C1 segment of cervical spinal cord (tissue), 14 donors: ENCODE measurements around the gene CDCA5.

Source experiments
- DNase-seq, 14 donors: peaks; one replicate each; lab custom pipeline; 2025; lab: John Stamatoyannopoulos, UW

The CDCA5 gene

GRCh38 chr11:65107078-65107477 lies 23.2 kb upstream of the CDCA5 start:
- DNase-seq = no peak

- DNase-seq = no peak
Measured at GRCh38 chr11:65104628-65105027, 20.8 kb upstream of the CDCA5 start.

- no peak for DNase-seq
Measured at GRCh38 chr11:65103476-65103875, 19.6 kb upstream of the CDCA5 start.

- DNase-seq = peak in 7 of 14 donors; percentile 17 to 60 (median 46)
Measured at GRCh38 chr11:65102142-65103095, 18.6 kb upstream of the CDCA5 start.

GRCh38 chr11:65100674-65101350 lies 17.0 kb upstream of the CDCA5 start:
- no peak for DNase-seq

DNA sequence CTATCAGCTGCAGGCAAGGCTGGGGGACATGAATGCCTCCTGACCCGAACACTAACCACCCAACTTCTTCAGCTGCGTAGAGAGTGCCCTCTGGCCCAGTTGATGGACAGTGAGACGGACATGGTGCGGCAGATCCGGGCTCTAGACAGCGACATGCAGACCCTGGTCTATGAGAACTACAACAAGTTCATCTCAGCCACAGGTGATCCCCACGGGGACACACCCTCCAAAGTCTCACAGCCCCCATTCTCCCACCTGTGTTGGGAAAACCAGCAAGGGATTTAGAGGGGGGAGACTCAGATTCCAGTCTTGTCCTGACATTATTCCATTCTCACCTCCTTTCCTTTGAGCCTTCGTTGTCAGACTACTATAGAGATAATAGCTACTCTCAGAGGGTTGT lies 13.1 kb upstream of the CDCA5 start:
- no peak for DNase-seq

DNA sequence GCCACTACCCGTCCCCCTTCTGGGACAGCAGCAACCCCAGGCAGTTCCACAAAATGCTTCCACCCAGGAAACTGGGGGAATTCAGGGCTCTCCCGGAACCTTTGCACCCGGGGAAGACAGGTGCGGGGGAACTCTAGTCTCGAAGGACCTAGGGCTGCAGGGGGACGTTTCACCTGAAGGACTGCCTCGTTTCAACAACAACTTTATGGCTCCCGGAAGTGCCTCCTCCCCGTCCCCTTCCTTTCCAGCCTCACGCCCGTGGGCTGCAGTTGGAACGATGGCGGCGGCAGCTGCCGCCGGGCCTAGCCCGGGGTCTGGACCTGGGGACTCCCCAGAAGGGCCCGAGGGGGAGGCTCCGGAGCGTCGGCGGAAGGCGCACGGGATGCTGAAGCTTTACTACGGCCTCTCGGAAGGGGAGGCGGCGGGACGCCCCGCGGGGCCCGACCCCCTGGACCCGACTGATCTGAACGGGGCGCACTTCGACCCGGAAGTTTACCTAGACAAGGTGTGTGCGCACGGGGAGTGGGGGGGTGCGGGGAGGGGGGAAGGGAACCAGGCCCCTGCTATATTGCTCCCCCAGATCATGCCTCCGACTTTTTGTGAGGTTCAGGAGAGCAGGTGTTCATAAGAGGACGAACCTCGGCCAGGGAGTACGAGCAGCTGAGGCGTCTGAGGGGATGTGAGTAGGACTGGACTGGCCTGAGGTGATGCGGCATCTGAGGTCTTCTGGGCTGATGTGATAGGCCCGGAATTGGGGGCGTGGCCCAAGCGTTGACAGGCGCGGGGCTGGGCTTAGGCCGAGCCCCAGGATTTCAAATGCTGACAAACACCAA lies 12.3 kb upstream of the CDCA5 start, which contains the start of gene VPS51:
TSS of gene VPS51 (plus strand) at position 241 of the 833 bp plus-strand sequence. CDS start at position 278, 37 bp downstream.
- DNase-seq = peak; percentile 21 to 88 (median 78)

DNA sequence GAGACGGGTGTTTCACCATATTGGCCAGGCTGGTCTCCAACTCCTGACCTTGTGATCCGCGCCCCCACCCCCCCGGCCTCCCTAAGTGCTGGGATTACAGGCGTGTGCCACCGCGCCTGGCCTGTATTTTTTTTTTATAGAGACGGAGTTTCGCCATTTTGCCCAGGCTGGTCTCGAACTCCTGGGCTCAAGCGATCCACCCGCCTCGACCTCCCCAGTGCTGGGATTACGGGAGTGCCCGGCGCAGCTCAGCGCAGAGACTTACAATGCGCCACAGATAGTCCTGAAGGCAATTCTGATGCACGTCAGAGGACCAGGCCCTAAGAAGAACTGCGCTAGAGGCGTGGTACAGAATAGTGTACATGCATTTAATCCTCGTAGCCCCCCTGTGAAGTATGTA lies 11.6 kb upstream of the CDCA5 start:
- DNase-seq = no peak

GRCh38 chr11:65090628-65091027 lies 6.8 kb upstream of the CDCA5 start:
- peak in 6 of 14 donors; percentile 2 to 42 (median 21) for DNase-seq

DNA sequence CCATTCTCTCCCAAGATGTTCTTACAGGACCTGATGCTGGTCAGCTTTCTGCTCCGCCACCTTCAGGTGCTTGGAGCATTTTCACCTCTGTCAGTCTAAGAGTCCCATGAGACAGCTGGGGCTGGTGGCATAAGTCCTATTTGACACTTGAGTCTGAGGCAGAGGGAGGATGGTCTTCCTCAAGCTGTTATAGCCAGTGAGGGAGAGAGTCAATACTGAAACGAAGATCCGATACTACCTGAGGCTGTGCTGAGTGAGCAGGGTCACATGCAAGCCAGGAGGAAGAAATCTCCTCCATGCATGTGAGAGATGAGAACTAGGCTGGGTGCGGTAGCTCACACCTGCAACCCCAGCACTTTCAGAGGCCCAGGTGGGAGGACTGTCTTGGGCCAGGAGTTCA lies 5.8 kb upstream of the CDCA5 start:
- DNase-seq = no peak

DNA sequence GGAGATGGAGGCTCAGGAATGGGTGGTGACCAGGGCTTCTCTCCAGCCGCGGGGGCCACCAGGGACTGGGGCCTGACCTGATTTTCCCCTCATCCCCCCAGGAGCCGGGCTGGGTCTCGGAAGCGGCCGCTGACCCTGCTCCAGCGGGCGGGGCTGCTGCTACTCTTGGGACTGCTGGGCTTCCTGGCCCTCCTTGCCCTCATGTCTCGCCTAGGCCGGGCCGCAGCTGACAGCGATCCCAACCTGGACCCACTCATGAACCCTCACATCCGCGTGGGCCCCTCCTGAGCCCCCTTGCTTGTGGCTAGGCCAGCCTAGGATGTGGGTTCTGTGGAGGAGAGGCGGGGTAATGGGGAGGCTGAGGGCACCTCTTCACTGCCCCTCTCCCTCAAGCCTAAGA lies 4.0 kb upstream of the CDCA5 start:
- DNase-seq = no peak

DNA sequence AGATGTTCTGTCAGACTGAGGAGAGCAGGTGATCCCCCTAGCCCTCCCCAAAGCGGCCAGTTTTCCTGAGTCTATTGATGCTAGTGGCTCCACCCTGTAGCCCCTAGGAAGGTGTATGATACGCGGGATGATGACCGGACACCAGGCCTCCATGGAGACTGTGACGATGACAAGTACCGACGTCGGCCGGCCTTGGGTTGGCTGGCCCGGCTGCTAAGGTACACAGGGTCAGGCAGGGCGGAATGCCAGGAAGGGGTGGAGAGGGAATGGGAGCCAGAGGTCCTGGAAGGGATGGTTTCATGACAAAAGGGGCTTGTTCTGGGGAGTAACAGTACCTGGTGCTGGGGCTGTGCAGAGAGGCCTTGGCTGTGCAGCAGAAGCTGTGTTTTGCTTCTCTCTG lies 3.4 kb upstream of the CDCA5 start:
- DNase-seq = no peak

GRCh38 chr11:65086809-65087208 lies 3.0 kb upstream of the CDCA5 start:
- no peak for DNase-seq

GRCh38 chr11:65085446-65085845 lies 1.6 kb upstream of the CDCA5 start:
- DNase-seq = no peak

- no peak for DNase-seq
Measured at GRCh38 chr11:65084598-65085375, 947 bp upstream of the CDCA5 start.

GRCh38 chr11:65083134-65083833 lies 556 bp downstream of the CDCA5 start:
- no peak for DNase-seq

DNA sequence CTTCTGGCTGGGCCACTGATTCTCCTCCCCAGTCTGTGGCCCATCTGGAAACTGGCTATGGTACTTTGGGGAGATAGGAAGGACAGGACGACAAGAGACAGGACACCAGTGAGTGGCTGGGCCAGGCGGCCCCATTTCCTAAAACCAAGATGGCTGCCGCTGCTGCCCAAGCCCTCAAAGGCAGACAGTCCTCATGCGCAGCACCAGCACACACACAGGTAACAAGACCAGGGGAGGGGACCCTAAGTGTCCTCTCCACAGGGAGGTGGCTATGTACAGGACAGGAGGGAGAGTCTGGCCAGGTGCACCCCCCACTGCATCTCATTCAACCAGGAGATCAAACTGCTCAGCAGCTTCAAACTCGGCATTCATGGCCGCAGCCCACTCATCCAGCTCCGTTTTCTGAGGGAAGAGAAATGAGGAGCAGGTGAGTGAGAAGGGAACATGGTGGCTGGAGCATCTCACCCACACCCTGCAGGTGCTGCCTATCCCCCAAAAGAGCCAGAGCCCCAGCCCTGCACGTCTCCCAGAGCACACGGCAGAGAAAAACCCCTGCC lies 5.0 kb downstream of the CDCA5 start:
- no peak for DNase-seq

- DNase-seq = no peak
Measured at GRCh38 chr11:65078151-65078550, 5.7 kb downstream of the CDCA5 start.

GRCh38 chr11:65077451-65077850 lies 6.4 kb downstream of the CDCA5 start:
- no peak for DNase-seq

GRCh38 chr11:65072631-65072966 lies 11.2 kb downstream of the CDCA5 start:
- DNase-seq = no peak
